Cardiac fibroblast (primary cell): ENCODE data around the gene TRHDE.

Experiments
- DNase-seq, 2 donors: peaks; one replicate each; pipeline versions ENCODE4 v3.0.0 to v3.0.0-alpha.2; 2010; ENCODE audit warnings: low read depth in 2 of 2
- H3K4me3 ChIP-seq, 2 donors: replicated peaks in 1 of 2; 1 replicate in 1 of 2; 2 replicates in 1 of 2; pipeline ENCODE4 v1.5.1; 2011; ENCODE audit warnings: low read depth in 2 of 2, low read length in 2 of 2, mild to moderate bottlenecking in 2 of 2, moderate library complexity in 1 of 2
- TF ChIP-seq, protein P1 (sequence below): IDR thresholded peaks from one replicate; pipeline ENCODE4 v1.5.1; 2011; ENCODE audit warnings: low read depth, mild to moderate bottlenecking, low read length, inconsistent platforms

Gene TRHDE

DNA sequence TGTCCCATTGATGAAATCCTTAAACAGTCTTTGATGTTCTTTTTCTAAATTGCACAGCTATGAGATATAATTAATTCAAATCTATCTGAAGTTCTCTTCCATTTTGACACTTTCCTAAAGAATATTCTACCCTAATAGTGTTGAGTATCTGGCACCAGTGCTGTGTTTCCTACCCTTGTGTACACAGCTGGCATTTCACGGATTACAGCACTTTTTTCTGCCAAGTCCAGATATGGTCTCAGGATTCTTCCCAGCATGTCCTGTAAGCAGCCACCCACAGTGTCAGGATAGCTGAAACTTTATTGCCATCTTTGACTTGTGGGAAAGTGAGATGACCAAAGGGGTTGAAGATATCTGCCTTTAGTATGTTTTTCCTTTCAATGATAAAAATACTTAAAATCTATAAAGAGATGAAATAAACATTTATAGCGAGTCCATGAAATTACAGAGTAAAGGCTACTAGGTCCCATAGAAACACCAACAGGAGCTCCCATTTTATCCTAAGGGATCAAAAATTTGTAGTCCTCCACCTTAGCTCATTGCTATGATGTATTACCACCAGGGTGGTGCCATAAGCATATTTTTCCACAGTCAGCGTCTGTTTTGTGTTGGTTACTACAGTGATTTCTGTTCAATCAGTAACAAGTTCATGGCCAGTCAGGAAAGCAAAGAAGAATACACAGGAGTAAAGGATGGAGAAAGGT, 96.7 kb downstream of the TRHDE start:
- H3K4me3 ChIP-seq = no peak overlapping the region
- DNase-seq = no peak
- TF ChIP-seq, protein P1, sequence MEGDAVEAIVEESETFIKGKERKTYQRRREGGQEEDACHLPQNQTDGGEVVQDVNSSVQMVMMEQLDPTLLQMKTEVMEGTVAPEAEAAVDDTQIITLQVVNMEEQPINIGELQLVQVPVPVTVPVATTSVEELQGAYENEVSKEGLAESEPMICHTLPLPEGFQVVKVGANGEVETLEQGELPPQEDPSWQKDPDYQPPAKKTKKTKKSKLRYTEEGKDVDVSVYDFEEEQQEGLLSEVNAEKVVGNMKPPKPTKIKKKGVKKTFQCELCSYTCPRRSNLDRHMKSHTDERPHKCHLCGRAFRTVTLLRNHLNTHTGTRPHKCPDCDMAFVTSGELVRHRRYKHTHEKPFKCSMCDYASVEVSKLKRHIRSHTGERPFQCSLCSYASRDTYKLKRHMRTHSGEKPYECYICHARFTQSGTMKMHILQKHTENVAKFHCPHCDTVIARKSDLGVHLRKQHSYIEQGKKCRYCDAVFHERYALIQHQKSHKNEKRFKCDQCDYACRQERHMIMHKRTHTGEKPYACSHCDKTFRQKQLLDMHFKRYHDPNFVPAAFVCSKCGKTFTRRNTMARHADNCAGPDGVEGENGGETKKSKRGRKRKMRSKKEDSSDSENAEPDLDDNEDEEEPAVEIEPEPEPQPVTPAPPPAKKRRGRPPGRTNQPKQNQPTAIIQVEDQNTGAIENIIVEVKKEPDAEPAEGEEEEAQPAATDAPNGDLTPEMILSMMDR = no peak

GRCh38 chr12:72369423-72369959, 97.3 kb downstream of the TRHDE start:
- no peak for DNase-seq
- no peak overlapping the region for H3K4me3 ChIP-seq
- TF ChIP-seq, protein P1 = no peak

GRCh38 chr12:72380441-72380840, 108.3 kb downstream of the TRHDE start:
- no peak for DNase-seq
- TF ChIP-seq, protein P1 = no peak
- H3K4me3 ChIP-seq = no peak overlapping the region

DNA sequence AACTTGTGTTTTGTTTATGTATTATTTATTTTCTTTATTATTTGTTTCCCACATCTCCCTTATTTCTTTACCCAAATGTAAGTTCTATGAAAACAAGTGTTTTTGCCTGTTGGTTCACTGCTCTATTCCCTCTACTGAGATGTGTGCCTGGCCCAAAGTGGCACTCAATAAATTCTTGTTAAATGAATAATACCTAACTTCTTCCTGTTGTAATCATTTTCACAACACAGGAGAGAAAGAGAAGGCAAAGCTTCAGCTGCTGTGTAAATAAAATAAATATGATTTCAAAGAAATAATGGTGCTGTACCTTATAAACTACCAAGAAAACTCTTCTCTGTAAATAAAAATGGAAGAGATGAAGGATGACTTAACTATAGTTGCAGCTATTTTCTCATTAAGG, 116.2 kb downstream of the TRHDE start:
- no peak for DNase-seq
- H3K4me3 ChIP-seq = no peak overlapping the region
- TF ChIP-seq, protein P1 = no peak

- no peak for DNase-seq
- TF ChIP-seq, protein P1 = no peak
These were observed 118.0 kb downstream of the TRHDE start for GRCh38 chr12:72390146-72390545.

DNA sequence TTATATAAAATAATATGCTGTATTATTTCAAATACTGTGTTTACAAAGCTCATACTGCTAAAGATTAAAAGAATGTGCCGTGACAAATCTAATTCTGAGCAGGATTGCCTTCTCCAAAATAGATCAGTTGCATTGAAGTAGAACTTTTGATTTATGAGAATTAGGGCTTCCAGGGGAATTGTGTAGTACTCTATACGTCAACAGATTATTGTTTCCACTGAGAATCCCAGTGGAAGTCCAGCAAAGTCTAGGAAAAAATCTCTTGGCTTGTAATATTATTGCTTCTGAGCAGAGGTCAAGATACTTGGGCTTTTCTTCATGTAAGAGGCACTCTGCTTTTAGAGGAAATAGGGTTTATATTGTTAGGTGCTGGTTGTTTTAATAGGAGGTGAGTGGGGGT, 133.9 kb downstream of the TRHDE start:
- H3K4me3 ChIP-seq = no peak overlapping the region
- TF ChIP-seq, protein P1 = no peak
- no peak for DNase-seq

More at GRCh38 chr12:72390146-72390545, 118.0 kb downstream of the TRHDE start:
- H3K4me3 ChIP-seq = no peak overlapping the region
